Ovary (tissue), 3 donors: ENCODE data around the gene ZNF682.

ENCODE experiments used
- POLR2A ChIP-seq: fragments of 450-650 bp; IDR thresholded peaks from one replicate; pipeline ENCODE4 v1.6.1; 2017; ENCODE audit warnings: antibody characterized with exemption, mild to moderate bottlenecking, moderate library complexity
- TF ChIP-seq, protein P1 (sequence below), 3 donors: fragments of 450-650 bp in 2 of 3; fragments of 200-600 bp in 1 of 3; IDR thresholded peaks; one replicate each; pipeline versions ENCODE4 v1.5.1 to v1.8.0; 2016 to 2022; ENCODE audit warnings: antibody characterized with exemption in 3 of 3, mild to moderate bottlenecking in 1 of 3
- donor health status: DM: no; HTN: no; CAD: no.

DNA sequence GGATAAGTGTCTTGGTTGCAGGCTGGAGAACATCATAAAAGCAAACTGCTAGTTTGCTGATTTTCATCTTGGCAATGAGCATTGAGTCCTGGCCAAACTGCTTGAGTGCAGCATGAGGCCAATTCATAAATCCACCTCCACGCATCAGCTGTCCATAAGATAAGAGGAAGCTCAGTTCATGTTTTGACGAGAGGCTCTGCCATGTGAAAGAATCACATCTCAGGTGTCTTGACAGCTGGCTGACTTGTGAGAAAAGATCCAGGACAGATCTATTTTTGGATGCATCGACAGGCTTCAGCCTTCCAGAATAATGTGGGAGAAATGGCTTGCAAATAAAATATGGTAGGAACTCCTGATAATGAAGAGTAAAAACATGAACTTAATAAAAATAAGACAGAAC, 5.4 kb upstream of the ZNF682 start:
- TF ChIP-seq, protein P1, sequence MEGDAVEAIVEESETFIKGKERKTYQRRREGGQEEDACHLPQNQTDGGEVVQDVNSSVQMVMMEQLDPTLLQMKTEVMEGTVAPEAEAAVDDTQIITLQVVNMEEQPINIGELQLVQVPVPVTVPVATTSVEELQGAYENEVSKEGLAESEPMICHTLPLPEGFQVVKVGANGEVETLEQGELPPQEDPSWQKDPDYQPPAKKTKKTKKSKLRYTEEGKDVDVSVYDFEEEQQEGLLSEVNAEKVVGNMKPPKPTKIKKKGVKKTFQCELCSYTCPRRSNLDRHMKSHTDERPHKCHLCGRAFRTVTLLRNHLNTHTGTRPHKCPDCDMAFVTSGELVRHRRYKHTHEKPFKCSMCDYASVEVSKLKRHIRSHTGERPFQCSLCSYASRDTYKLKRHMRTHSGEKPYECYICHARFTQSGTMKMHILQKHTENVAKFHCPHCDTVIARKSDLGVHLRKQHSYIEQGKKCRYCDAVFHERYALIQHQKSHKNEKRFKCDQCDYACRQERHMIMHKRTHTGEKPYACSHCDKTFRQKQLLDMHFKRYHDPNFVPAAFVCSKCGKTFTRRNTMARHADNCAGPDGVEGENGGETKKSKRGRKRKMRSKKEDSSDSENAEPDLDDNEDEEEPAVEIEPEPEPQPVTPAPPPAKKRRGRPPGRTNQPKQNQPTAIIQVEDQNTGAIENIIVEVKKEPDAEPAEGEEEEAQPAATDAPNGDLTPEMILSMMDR (IDR thresholded peaks at IDR 0.05), result no peak
- TF ChIP-seq POLR2A, result no peak
